HG02840 (cell line): ENCODE results near the gene DNAJB2.
"Not testable (repeated sequence)": the region's sequence is repeated elsewhere in the genome, so short reads cannot be mapped to it uniquely, and the experiment has no call there.

Experiments
- ATAC-seq: cut with Tn5 transposase; IDR thresholded peaks from one replicate; pipeline ENCODE4 v1.9.1; 2021; ENCODE audit warnings: mild to moderate bottlenecking, moderate library complexity, moderate number of reproducible peaks; ENCODE audit not compliant: unreplicated experiment, low FRiP score

Gene DNAJB2

DNA sequence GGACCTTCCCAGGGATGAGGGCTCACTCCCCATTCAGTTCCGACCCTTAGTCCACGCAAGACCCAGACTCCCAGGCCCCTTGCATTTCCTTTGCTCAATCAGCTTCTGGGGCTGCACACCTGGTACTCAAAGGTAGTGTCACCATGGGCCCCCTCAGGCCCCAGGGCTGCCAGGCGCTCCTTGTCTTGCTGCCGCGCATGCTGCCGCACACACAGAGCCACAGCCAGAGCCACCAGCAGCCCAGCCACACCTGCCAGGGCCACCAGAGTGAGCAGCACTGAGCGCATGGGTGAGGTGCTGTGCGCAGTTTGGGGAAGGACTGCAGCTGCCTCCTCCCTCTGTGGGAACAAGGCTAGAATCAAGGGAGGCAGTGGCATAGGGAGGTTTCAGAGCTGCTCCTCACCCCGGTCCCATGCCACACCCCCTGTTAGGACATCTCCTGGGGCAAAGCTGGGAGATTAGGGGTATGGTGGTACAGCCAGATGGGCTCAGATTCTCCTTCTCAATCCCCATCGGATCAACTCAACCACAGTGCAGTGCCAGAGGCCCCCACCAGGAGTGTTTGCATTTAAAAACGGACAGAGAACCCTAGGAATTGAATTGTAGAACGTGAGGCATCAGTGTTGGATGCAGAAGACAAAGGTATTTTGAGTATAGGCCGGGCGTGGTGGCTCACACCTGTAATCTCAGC lies 18.7 kb downstream of the DNAJB2 start:
- ATAC-seq = no peak

GRCh38 chr2:219298759-219299371 lies 19.7 kb downstream of the DNAJB2 start:
- ATAC-seq = no peak

DNA sequence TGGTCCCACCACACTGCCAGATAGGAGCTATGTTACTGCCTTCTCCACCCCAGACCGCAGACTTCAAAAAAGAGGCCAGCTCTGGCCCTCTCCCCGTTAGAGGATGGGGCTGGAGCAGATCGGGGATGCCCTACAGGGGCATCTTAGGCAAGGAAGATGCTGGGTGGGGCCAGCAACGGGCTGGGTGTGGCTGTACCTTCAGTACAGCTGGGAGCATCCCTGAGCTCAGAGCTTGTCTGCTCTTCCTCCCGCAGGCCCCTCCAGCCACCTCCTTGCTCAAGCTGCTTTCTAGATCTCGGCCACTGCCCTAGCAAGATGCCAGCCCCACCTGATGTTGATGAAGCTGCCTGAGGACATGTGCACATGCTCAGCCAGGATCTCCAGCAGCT lies 20.2 kb downstream of the DNAJB2 start:
- no peak for ATAC-seq

- no peak for ATAC-seq
Measured at GRCh38 chr2:219300022-219300421, 20.9 kb downstream of the DNAJB2 start.

DNA sequence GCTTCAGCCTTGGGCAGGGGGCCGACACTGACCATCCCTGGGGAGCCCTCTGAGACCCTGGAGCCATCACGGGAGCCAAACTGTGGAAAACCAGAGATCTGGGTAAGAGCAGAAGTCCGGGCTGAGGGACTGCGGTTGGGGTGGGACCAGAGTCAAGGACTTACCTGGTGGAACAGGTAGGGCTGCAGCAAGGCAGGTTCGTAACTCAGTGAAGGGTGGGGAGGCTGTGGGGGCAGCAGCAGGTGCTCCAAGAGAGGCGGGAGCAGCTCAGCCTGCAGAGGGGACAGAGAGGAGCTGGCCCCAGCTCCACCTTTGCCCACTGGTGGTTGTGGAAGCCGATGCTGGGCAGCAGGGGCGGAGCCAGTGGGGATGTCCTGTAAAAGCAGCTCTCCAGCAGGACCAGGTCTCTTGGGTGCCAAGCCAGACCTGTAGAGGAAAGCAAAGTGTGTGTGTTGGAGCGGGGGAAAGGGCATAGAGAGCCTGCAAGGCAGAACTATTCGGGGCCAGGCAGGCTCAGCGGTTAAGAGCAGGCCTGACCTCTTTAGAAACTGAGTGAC lies 23.3 kb downstream of the DNAJB2 start:
- ATAC-seq = no peak

DNA sequence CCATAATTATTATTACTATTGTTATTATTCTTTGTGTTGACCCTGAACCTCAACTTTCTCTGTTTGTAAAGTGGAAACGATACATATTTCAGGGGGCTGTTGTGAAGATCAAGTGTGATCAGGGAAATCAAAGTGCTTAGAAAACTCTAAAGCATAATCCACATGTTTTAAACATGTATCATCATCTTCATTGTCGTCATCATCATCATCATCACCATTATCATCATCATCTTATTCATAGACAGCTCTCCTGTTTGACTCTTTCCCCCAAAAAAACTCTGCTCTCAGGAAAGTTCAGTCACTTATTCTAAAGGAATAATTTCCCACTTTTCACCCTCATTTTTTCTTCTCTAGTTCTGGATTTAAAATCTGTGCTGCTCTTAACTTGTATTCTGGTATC lies 25.1 kb downstream of the DNAJB2 start:
- ATAC-seq = no peak

GRCh38 chr2:219306047-219306446 lies 26.9 kb downstream of the DNAJB2 start:
- no peak for ATAC-seq

- ATAC-seq = no peak
Measured at GRCh38 chr2:219308142-219309101, 29.3 kb downstream of the DNAJB2 start.

DNA sequence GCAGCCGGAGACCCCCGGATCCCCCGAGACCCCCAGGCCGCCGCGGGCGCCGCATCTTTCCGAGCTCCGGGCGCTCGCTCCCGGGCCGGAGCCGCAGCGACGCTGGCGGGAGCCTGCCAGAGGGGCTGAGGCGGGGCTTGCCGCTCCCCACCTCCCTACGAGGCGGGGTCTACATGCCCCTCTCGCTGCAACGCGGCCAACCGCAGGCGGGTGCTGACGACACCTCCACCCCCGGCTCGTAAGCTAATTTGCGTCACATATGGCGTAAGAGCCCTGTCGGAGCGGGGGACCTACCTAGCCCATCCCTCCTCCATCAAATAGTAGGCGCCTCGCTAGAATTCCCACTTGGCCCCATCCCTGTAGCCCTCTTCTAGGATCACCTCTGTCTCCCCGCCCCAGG lies 30.1 kb downstream of the DNAJB2 start, which contains the start of gene PTPRN:
Gene PTPRN (minus strand): TSS at position 124 of the 400 bp plus-strand sequence. CDS start 69 bp downstream, at position 55.
- ATAC-seq = no peak

DNA sequence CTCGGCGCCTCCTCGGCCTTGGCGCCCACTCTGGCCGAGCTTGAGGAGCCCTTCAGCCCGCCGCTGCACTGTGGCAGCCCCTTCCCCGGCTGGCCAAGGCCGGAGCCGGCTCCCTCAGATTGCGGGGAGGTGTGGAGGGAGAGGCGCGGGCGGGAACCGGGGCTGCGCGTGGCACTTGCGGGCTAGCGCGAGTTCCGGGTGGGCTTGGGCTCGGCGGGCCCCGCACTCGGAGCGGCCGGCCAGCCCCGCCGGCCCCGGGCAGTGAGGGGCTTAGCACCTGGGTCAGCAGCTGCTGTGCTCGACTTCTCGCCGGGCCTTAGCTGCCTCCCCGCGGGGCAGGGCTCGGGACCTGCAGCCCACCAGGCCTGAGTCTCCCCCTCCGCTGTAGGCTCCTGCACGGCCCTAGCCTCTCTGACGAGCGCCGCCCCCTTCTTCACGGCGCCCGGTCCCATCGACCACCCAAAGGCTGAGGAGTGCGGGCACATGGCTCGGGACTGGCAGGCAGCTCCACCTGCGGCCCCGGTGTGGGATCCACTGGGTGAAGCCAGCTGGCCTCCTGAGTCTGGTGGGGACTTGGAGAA lies 33.6 kb downstream of the DNAJB2 start:
- not testable (repeated sequence) for ATAC-seq

GRCh38 chr2:219314804-219315468 lies 35.8 kb downstream of the DNAJB2 start:
- no peak for ATAC-seq

DNA sequence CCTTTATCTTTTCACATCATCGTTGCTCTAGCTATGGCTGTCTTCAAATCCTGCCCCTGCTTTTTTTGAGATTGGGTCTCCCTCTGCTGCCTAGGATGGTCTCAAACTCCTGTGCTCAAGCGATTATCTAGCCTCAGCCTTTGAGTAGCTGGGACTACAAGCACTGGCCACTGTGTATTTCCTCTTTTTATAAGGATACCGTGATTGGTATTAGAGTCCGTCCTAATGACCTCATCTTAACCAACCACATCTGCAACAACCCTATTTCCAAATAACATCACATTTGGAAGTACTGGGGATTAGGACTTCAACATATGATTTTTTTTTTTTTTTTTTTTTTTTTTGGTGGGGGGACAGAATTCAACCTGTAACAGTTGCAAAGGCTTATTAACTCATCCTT lies 44.3 kb downstream of the DNAJB2 start:
- no peak for ATAC-seq

DNA sequence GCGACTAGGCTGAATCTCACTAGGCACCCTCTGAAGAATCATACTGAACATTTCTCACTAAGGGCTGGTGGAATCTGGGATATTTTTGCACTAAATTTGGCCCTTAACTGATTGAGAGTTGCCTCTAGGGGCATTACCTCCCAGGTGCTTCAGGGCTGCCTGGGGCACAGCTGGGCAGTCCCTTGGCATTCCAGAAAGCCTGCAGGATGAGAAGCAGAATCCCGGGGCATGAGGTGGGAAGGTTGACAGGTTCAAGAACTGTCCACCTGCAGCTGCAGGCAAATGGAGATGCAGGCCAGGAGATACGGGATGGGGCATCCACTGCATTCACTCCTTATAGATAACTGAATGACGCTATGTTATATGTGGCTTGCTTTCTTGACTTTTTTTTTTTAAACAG lies 46.0 kb downstream of the DNAJB2 start:
- ATAC-seq = no peak

DNA sequence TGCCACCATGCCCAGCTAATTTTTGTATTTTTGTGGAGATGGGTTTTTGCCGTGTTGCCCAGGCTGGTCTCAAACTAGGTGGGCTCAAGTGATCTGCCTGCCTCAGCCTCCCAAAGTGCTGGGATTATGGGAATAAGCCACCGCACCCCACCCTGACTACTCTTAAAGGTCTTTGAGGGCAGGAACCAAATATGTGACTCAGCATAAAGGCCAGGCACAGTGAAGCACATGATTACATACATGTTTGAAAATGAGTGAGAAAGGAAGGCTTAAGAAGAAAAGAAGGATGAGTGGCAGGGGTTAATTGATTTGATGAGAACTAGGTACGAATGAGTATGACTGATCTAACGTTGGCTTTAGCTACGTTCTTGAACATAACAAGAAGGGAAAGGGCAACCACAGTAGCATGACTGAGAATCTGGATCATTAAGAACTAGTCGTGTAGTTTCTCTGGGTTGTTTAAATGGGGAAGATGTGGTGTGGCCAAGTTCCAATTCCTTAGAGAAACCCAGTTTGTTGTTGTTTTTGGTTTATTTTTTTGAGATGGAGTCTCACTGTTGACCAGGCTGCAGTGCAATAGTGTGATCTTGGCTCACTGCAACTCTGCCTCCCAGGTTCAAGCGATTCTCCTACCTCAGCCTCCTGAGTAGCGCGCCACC lies 46.6 kb downstream of the DNAJB2 start:
- ATAC-seq = no peak

DNA sequence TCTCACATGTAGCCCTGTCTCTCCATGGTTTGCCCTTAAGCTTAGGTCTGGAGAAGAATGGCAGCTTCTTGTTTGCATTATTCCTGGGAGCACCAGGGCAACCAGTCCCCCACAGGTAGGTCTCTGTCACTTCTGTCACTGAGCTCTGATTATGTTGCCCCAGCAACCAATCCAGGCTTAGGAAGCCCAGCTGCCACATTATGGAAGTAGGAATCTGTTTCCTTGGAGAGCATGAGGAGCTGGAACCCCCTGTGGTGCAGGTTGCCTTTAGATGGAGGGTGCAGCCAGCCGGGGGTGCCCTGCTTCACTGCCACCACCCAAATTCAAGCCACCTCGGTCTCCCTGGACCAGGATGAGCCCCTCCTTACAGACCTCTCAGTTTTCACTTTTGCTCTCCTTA lies 48.6 kb downstream of the DNAJB2 start:
- ATAC-seq = no peak

DNA sequence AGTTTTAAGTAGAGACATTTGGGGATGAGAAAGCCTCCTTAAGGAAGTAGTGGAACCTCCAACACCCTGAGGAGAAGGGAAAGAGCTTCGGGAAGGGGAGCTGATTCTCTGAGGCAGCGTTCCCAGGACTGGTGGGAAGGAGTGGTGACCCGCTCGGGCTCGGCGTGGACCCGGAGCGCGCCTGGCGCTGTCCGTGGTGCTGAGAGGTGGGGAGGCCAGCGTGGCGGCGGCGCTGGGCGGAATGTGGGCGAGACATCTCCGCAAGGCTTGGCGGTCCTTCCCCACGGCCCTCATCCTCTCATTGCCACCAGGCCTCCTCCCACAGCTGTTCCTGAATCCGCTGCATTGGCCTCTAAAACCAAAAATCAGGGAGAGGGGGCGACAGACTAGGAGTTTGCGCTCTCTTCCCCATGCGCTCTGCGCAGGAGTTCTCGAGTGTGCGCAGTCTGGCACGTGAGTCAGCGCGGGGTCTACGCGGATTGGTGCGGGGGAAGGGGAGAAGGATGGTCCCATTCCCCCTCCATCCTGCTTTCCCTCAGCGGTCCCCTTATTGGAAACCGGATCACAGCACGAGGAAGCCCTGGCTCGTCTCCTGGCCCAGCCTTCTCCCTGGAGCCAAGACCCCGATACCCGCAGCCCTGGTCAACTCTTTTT lies 52.5 kb downstream of the DNAJB2 start:
- no peak for ATAC-seq

DNA sequence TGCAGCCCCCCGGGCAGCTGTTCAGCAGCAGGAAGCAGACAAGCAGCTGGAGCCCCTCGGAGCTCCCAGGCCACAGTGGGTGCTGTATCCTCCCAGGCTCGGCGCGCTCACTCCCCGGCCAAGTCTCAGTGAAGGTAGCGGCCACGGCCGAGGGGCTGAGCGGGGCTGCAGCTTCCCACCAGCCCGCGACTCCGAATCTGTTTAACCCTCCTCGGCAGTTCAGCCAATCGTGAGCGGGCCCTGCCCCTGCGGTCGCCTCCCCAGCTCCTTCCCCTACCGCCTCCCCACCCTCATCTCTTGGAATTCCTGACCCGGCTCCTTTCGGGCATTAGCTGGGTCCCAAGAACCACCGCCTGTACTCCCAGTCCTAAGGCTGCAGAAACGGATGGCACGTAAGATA lies 53.4 kb downstream of the DNAJB2 start, which contains the start of gene RESP18:
Gene RESP18 (minus strand): TSS at position 203 of the 400 bp plus-strand sequence.
- ATAC-seq = no peak

DNA sequence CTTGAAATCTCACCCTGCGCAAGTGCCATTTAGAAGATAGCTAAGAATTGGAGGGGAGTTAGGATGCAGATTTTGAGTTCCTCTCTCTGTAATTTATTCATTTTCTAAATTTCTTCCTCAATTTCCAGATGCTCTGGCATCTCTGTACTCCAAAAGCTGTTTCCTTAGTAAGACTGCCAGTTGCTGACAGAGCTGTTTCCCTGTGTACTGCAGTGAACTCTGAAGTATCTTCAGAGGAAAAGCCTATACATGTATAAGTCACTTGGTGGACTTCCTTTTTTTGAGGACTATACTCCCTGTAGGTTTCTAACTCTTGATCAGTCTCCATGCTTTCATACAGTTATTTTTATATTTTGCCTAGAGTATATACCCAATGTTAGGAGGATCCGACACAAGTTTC lies 54.9 kb downstream of the DNAJB2 start:
- ATAC-seq = no peak

DNA sequence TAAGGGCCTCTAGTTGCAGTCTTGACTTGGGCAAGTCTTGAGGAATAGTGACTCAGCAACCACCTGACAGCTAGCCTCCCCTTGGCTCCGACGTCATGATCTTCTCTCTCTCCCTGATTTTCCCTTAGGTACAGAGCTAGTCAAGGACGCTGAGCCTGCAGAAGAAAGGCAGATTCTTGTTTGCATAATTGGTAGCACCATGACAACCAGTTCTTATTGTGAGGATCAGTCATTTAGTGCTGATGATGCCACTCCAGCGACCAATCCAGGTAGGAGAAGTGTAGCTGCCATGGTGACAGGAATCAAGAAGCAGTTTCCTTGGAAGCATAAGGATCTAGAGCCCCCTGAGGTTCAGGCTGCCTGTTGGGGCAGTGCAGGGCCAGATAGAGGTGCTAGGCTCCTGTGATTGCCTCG lies 56.2 kb downstream of the DNAJB2 start:
- ATAC-seq = no peak
